ENCODE results near the gene PZP. TPM values are rescaled to one million over a fixed set of nuclear protein-coding genes. Genes with fewer than 3 reads are reported as not detected.

The PZP gene
- total and polyA plus RNA-seq, 2 of the 13 experiments (the other 11 are each of a cell fraction or from before 2014, with no cell fraction given): 0.07 to 0.89 TPM

- H3K79me2 ChIP-seq (ENCODE audit: insufficient read depth, low read length): no peaks in the 10 kb centered on the region
- no peak overlapping the region for H3K4me3 ChIP-seq (replicated peaks in 1 of 3; ENCODE audit: insufficient read depth in 1 of 3, low read depth in 2 of 3, low read length in 3 of 3)
- FAIRE-seq (no peak), ATAC-seq (no peak), DNase-seq (ENCODE audit: low spot score) (no peak)
- no peak overlapping the region for H3K9ac ChIP-seq (ENCODE audit: insufficient read depth, low read depth, low read length)
- intact Hi-C loops (cut with micrococcal nuclease; ENCODE audit: unreplicated experiment) (no loop called here), in situ Hi-C loops (cut with HindIII; ENCODE audit: extremely low pct_ligation_motif_present, low pct_unique_long_range_greater_than_20kb) (no loop called here)
- H3K27ac ChIP-seq (ENCODE audit: extremely low read length, insufficient read depth, low read length): no peak overlapping the region
- no peaks in the 10 kb centered on the region for H3K36me3 ChIP-seq (replicated peaks in 1 of 2; ENCODE audit: control insufficient read depth in 1 of 2, insufficient read depth in 2 of 2, low read length in 2 of 2)
- peaks cover 26% of the 10 kb centered on the region for H3K4me1 ChIP-seq (ENCODE audit: insufficient read depth, low read length)
- BruUV-seq (replicated peaks): no TSS peak
- H4K20me1 ChIP-seq (ENCODE audit: insufficient read depth, low read length): no peaks in the 10 kb centered on the region
- no CpG with 5 or more reads among the region's 1 CpG for WGBS (ENCODE audit: low lambda C conversion rate)
- CTCF ChIA-PET (ENCODE audit: low intra/inter-chr PET ratio, low total read pairs): no interaction called here
- H3K27me3 ChIP-seq (ENCODE audit: control insufficient read depth in 1 of 2, insufficient read depth in 2 of 2, low read length in 2 of 2): no peaks in the 10 kb centered on the region
- H2AFZ ChIP-seq (ENCODE audit: low read length): no peak overlapping the region
- POLR2A ChIA-PET: no interaction called here
- no peaks in the 10 kb centered on the region for H3K9me3 ChIP-seq (ENCODE audit: low read length)
- no peak overlapping the region for H3K4me2 ChIP-seq (ENCODE audit: low read depth, low read length)
- TF ChIP-seq STAG1 (CRISPR knock-in tag; IDR thresholded peaks at IDR 0.05) (no peak), U2AF2 (IDR thresholded peaks at IDR 0.05; ENCODE audit: low read depth, low read length) (no peak), ZBTB14 (CRISPR knock-in tag; IDR thresholded peaks at IDR 0.05) (no peak), GATAD2A (CRISPR knock-in tag; IDR thresholded peaks at IDR 0.05) (no peak), ZKSCAN8 (CRISPR knock-in tag; IDR thresholded peaks at IDR 0.05; ENCODE audit: borderline replicate concordance) (no peak), ZNF484 (CRISPR knock-in tag; IDR thresholded peaks at IDR 0.05; ENCODE audit: borderline replicate concordance, low read depth) (no peak), HMGXB4 (CRISPR knock-in tag; IDR thresholded peaks at IDR 0.05; ENCODE audit: borderline replicate concordance in 1 of 2, low read depth in 1 of 2) (no peak), ISL2 (CRISPR knock-in tag; IDR thresholded peaks at IDR 0.05) (no peak), ZSCAN21 (CRISPR knock-in tag; IDR thresholded peaks at IDR 0.05; ENCODE audit: borderline replicate concordance) (no peak), ZNF460 (CRISPR knock-in tag; IDR thresholded peaks at IDR 0.05; ENCODE audit: borderline replicate concordance) (no peak), RNF219 (CRISPR knock-in tag; IDR thresholded peaks at IDR 0.05) (no peak), MXD1 (CRISPR knock-in tag; IDR thresholded peaks at IDR 0.05) (no peak), ZNF30 (CRISPR knock-in tag; IDR thresholded peaks at IDR 0.05) (no peak), ZC3H13 (CRISPR knock-in tag; IDR thresholded peaks at IDR 0.05) (no peak), ZNF570 (CRISPR knock-in tag; IDR thresholded peaks at IDR 0.05; ENCODE audit: borderline replicate concordance) (no peak), CSRNP1 (CRISPR knock-in tag; IDR thresholded peaks at IDR 0.05) (no peak), ZNF615 (CRISPR knock-in tag; IDR thresholded peaks at IDR 0.05; ENCODE audit: borderline replicate concordance) (no peak), ZNF598 (CRISPR knock-in tag; IDR thresholded peaks at IDR 0.05; ENCODE audit: borderline replicate concordance) (no peak)
Observed at GRCh38 chr12:9211687-9212086, 3.5 kb upstream of the PZP start.
